NCI-H2196 treated with DMSO at 0.1 percent for 48 hours (cell line): ENCODE measurements around the gene PALM3.

Source experiments
- DNase-seq: peaks from one replicate; lab custom pipeline; 2025; ENCODE audit not compliant: unreplicated experiment; lab: John Stamatoyannopoulos, UW

Gene PALM3

GRCh38 chr19:14004619-14005348 is 57.1 kb downstream of the PALM3 start:
- no peak for DNase-seq
